ENCODE results near the gene TSHZ2.

The TSHZ2 gene

DNA sequence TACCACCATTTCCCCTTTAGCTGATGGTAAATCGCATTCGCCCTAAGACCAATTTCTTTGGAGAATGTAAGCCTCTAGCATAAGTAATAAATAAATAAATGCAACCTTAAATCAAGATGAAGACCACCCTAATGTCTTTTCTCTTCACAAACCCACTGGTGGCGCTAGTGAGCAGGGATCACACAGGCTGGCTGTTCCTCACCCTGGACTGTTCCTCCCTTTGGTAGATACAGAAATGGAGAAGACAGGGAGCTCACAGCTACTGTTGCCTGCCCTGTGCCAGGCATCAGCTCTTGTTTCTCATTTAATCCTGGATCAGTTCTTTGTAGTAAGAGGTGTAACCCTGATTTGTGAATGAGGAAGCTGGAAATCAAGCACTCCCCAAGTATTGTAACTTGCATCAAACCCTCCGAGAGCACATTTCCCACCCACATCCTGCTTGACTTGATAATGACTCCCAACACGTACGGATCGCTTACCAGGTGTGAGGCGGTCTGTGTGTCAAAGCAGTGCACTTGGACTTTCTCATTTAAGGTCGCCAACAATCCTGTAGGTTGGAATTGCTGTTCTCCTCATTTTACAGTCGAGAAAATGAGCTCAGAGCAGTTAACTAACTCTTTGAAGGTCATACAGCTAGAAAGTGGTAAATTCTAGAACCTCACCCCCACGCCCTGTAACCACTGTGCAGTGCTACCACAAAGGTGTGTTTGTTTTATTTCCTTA, 236.1 kb downstream of the TSHZ2 start:
- no peak for DNase-seq (ENCODE audit: low read depth)

DNA sequence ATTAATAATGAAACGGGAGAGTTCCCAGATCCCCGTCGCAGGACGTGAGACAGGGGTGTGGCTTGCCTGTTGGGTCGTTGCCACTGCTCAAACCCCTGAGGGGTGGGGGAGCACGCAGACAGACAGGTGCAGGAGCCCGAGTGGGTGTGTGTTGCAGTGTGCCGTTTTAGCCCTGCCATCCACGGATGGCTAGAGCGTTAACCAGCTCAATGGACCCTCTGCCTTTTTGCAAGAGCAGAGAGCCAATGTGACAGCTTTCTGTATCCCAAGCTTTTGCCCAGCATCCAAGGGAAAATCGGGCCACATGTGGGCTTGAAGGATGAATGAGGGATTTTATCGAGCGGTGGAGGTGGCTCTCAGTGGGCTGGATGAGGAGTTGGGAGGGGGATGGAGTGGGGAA, 237.9 kb downstream of the TSHZ2 start:
- no peak for DNase-seq (ENCODE audit: low read depth)

DNA sequence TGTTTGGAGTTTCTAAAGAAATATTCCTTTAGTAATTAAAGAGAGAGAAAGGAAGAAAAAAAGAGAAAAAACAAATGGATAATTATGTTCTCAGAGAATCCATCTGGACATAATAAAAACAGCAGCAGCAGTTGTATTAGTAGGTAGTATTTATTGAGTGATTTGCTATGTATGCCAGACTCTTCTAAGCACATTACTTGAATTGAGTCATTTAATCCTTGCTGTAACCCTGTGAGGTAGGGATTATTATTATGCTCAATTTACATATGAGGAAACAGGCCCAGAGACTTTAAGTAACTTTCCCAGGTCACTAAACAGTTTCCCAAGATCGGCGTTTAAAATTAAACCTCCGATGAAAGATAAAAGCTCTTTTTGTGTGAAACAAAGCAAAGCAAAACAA, 238.8 kb downstream of the TSHZ2 start:
- no peak for DNase-seq (ENCODE audit: low read depth)

DNA sequence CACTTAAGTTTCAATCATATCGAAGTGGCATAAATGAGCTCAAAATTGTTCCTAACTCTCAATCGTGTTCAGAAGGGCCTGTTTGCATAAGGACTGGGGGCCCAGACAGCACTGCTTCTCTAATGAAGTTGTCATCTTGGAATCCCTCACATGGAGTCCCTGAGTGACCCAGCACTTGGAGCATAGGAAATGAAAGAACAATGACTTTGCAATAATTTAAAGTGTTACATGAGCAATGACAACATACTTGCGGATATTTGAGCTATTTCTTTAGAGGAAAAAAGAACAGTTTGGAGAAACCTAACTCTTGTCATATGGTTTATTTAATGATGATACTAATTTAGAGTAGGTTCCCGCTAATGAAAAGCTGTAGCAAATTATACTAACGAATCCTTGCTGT, 239.9 kb downstream of the TSHZ2 start:
- DNase-seq (ENCODE audit: low read depth), result no peak

DNA sequence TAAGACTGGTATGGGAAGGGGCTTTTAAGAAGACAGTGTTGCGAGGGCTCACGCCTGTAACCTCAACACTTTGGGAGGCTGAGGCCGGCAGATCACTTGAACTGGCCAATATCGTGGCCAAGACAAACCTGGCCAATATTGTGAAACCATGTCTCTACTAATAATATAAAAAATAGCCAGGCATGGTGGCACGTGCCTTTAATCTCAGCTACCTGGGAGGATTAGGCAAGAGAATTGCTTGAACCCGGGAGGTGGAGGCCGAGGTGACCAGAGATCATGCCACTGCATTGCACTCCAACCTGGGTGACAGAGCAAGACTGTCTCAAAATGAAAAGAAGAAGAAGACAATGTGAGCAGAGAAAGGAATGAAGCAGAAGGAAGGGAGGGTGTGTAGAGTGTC, 242.2 kb downstream of the TSHZ2 start:
- no peak for DNase-seq (ENCODE audit: low read depth)

DNA sequence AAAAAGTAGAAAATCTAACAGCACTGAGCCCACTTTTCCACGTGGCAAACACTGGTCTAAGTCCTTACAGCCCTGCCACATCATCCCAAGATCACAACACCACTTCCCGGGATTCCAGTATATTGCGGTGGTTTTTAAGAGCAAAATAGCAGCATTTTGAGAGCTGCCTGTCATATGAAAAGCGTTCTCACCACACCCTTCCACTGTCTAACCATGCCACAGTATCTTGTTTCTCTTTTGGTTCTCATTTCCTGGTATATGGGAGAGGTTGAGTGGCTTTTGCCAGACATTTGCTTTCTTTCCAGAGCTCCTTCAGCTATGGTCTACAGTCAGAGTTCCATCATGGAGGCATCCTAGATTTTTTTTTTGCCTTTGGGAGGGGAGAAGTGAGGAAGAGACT, 243.0 kb downstream of the TSHZ2 start:
- DNase-seq (ENCODE audit: low read depth), result no peak

DNA sequence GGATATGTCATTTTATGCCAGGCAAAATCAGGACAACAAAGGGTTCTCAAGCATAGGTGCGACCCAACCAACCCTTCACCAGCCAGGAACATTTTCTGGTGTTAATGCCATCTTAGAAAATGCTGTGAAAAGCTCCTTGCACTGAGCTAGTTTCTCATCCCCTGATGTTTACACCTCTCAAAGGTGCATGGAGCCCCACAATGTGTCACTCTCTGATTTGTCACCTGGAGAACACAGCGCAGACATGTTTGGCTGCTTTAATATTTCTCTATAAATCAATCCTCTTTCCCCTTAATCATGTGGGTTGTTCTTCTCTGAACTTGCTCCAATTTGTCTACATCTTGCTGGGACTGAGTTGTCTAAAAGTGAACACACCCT, 244.3 kb downstream of the TSHZ2 start:
- DNase-seq (ENCODE audit: low read depth), result no peak

DNA sequence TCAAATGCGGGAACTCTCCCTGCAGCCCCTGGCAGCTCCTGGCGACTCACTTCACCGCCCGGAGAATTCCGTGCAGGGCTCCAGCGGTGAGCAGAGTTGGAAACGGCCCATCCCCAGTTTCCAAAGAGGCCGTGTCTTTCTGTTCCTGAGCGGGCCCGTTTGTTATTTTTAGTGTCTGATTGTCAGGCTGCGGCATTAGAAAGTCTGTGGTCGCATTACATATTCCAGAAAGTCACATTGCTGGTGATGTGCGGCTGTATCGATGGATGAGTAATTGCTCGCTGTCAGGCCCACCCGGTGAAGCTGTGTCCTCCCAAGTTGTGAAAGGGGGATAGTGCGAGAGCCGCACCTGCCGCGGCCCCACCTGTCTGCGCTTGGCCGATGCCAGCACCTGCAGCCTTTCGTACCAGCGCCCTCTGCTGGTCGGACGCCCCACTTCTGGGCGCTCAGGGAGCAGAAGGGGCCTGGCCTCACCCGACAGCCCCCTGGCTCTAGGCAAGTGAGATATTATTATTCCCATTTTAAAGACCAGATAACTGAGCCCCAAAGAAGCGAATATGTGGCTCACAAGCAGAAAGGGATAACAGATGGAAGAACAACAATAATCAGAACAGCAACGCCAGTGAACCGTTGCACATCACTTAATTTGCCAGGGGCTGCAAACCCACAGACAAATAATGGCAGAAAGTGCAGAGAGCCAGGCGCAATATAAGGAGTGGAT, 244.9 kb downstream of the TSHZ2 start:
- DNase-seq (ENCODE audit: low read depth), result no peak

DNA sequence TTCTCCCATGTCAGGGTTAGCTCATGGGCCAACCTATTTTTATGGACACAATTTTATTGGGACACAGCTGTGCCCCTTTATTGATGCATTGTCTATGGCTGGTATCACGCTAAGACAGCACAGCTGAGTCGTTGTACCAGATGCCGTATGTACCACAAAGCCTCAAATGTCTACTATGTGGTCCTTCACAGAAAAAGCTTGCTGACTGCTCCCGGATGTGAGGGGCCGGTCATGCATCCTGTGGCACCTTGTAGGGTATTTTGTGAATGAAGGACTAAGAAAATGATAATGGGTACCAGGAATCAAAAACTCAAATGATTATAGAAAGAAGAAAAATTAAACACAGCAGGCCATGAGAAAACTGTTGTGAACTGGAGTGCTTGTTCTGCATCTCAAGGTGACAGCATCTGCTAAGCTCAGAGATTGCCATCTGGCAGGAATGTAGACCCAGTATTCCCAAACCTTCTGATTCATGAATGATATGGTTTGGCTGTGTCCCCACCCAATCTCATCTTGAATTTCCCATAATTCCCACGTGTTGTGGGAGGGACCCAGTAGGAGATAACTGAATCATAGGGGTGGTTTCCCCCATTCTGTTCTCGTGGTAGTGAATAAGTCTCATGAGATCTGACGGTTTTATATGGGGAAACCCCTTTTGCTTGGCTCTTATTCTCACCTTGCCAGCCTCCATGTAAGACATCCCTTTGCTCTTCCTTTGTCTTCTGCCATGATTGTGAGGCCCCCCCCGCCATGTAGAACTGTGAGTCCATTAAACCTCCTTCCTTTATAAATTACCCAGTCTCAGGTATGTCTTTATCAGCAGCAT, 248.5 kb downstream of the TSHZ2 start:
- no peak for DNase-seq (ENCODE audit: low read depth)

DNA sequence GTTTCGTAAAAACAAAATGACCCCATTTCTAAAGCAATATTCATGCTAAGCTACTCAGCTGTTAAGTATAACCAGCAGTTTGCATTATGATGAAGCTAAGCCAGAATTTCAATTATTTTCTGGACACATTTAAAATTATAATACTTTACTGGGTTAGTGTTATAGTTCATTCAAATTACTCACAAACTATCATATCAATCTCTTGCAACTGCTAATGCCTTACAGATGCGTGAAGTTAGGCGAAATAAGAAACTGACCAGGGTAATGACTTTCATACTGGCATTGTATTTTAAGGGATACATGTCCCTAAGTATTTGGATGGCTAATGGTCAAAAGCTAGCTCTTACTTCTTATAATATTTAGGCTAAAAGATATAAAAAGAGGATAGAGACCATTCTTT, 249.6 kb downstream of the TSHZ2 start:
- DNase-seq (ENCODE audit: low read depth), result no peak

DNA sequence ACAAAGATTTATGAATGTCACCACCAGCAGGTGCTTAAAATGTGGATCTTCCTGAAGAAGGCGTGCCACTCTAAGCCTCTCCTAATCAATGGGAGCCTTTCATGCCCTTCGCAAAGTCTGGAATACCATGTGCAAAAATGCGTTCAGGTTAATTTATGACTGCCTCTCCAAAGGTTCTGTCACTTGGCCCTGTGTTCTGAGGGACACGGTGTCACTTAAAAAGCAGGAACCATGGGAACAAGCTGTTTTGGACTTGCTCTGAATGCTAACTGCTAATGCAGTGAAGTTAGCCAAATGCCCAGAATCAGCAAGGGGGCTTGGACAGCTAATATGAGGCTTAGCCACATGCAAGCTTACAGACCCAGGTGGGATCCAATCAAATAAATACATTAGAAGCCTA, 250.3 kb downstream of the TSHZ2 start:
- DNase-seq (ENCODE audit: low read depth), result no peak

DNA sequence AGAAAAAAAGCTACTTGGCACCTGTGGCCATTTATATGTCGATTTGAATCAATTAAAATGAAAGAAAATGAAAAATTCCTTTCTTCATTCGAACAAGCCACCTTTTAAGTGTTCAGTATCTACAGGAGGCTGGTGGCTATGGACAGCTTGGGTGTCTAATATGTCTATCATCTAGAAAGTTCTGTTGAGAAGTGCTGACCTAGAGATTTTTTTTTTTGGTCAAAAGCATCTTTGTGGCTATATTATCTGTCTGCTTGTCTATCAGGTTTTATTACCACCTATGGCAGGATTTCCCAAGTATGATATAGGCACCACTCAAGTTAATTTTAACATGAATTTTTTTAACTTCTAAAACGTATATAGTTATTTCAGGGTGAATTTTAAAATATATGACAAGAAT, 250.8 kb downstream of the TSHZ2 start:
- no peak for DNase-seq (ENCODE audit: low read depth)

DNA sequence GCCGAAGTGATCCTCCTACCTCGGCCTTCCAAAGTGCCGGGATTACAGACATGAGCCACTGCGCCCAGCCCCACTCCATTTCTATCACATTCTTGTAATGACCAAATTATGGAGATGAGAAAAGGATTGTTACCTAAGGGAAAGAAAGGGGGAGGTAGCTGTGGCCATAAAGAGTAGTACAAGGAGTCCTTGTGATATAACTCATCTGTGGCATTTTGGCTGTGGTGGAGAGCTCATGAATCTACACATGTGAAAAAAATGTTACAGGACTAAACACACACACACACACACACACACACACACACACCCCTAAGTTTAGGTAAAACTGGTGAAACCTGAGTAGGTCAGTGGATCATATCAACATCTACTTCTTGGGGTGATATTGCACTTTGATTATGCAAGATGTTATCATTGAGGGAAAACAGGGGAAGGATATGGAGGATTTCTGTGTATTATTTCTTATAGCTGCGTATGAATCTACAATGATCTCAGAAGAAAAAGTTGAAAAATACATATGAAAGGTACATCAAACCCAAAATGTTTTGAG, 251.5 kb downstream of the TSHZ2 start:
- DNase-seq (ENCODE audit: low read depth), result no peak

DNA sequence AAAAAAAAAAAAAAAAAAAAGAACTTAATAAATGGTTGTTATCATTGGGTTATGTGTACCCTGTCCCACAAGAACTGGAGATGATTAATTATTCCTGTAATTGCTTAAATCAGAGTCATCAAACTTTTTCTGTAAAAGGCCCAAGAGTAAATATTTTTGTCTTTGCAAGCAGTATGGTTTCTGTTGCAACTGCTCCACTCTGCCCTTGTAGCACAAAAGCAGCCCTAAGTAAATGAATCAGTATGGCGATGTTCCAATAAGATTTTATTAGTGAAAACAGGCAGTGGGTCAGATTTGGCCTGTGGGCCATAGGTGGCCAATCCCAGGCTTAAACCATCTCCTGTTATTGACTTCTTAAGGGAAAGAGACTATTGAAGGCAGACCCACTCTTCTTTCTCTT, 252.7 kb downstream of the TSHZ2 start:
- no peak for DNase-seq (ENCODE audit: low read depth)

DNA sequence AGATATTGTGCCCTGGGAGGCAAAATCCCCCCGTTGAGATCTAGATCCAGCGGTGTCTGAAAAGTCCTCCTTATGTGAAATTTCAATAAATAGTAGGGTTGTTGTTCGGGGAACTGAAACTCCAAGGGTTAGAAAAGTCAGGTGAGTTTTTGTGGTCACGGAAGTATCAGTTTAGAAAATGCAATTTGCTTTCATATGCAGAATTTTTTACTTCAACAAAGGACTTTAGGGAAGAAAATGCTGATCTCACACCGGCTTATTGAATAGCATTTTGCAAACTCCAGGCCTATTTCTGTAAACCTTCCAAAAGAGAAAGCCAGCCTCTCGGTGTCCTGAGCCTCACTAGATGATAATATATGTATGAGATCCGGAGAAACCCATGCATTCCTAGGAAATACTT, 254.7 kb downstream of the TSHZ2 start:
- DNase-seq (ENCODE audit: low read depth), result no peak

DNA sequence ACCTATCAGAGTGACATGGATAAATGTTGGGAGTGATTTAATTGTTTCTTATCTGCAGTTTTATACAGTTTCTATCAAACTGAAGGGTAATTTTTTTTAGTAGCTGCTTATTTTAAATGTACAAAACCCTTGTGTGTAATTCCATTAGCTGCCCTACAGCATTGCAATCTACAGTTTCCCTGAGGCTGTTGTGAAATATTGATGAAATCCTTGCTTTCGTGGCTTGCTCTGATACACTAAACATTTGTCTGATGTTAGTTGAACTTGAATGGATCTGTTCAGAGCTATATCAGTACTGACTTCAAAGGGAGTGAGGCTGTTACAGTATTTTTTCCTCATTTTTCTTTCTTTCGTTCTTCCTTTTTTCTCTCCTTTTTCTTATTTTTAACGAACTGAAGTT, 255.4 kb downstream of the TSHZ2 start:
- no peak for DNase-seq (ENCODE audit: low read depth)

DNA sequence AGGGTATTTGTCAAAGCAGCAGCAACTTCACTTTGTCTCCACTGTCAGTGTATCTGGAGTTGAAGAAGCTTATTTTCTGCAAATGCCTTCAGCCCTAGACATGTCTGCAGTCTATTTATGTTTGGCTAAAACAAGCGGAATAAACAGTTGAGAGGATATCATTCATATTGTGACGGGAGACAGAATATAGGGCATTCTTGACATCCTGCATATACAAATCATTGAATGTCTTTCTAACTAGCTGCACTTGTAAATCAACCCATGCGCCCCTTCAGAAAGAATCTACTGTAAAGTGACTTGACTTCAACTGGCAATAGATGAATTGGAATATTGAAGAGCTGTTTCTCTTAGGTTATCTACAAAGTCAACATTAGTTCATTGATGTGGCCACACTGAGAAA, 258.9 kb downstream of the TSHZ2 start:
- no peak for DNase-seq (ENCODE audit: low read depth)

DNA sequence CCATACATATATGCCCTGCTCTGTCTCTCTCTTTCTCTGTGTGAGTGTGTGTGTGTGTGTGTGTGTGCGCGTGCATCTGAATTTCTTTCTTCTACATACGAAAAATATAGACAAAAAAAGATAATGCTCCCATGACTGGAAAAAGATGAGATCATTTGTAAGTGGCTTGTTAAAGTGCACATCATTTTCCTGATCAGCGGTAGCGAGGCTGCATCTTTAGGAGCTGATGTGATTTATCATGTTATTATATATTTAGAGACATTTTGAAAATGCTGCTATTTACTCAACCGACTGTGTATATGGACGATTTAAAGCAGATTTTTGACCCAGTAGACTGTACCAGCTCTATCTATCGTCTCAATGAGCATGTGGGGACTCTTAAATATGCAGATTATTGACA, 265.3 kb downstream of the TSHZ2 start:
- DNase-seq (ENCODE audit: low read depth), result no peak

DNA sequence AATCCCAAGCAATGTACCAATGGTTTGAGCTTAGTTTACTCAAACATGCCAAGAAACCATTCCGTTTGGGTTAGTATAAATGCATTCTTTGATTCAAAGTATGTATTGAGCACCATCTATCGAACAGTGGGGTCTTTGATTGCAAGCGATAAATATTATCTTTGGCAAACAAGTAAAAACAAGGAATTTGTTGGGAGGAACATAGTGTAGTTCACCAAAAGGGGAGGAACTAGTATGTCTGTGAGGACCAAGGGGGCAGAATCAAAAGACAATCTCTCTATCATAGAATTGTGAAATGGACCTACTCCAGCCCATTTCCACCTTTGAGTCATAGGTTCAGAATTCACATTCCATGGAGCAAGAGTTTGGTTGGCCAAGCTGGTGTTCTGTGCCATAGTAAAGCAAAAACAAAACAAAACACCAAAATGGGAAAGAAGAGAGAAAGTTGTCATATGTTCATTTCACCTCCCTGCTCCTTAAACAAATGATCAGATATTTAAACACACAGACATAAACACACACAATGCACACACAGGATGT, 266.0 kb downstream of the TSHZ2 start:
- no peak for DNase-seq (ENCODE audit: low read depth)

DNA sequence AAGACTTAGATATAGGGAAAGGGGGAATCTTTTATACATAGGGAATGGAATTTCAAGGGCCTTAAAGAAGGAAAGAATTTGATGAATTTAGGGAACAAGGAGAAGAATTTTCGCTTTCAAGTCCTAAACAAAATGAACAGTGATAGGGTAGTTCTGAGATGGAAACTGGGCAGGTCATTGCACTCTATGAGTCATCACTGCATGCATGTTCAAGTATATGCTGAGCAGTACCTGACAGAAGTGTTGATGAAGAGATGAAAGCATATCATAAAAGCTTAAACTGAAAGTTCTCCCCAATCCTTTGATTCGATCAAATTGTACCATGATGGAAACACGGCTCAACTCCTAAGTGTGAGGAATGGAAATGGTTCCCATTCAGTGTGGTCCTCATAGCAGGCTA, 271.0 kb downstream of the TSHZ2 start:
- DNase-seq (ENCODE audit: low read depth), result no peak

DNA sequence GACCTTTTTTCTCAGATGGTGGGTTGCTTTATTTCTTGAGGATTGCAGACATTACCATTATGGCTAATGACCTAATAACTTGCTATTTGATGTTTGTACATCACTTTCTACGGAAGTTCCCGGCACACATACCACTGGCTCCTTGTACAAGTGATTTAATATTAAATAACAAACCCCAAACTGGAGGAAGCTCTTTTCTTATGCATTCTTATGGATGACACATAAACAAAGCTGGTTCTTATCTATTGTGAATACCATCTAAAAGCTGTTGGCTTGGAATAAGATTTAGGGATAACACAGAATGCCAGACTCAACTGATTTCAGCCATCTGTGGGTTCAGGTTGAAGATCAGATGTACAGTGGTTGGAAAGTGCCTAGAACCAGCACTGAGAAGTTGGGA, 272.6 kb downstream of the TSHZ2 start:
- no peak for DNase-seq (ENCODE audit: low read depth)

DNA sequence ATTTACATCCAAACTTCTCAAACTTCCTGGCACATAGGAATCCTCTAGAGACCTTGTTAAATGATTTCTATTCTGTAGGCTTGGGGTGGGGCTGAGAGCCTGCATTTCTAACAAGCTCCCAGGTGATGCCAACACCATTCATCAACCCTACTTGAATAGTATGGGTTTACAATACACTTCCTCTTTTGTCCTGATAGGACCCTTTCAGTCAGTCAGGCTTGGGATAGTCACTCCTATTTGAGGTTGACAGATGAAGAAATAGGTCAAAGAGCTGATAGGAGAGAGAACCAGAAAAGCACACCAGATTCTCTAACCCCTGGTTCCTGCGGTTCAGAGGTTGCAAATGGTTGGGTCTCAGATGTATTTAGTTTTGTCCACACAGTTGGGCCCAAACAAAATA, 273.4 kb downstream of the TSHZ2 start:
- DNase-seq (ENCODE audit: low read depth), result no peak

Measured in GM04504 (cell line).